Stomach smooth muscle (tissue), 2 donors: ENCODE data around the gene ZNF33A.
"Not testable (repeated sequence)": the region's sequence is repeated elsewhere in the genome, so short reads cannot be mapped to it uniquely, and the experiment has no call there.

ENCODE experiments used
- H3K27ac ChIP-seq: one replicate; pipeline ENCODE4 v1.7.0; 2013; ENCODE audit warnings: mild to moderate bottlenecking, low read length, inconsistent platforms
- H3K27me3 ChIP-seq, 2 donors: one replicate each; pipeline ENCODE4 v1.7.0; 2013; ENCODE audit warnings: low read length in 2 of 2; ENCODE audit not compliant: insufficient read depth in 2 of 2, control insufficient read depth in 1 of 2
- H3K36me3 ChIP-seq, 2 donors: one replicate each; pipeline ENCODE4 v1.7.0; 2013; ENCODE audit warnings: low read length in 2 of 2; ENCODE audit not compliant: control insufficient read depth in 2 of 2, insufficient read depth in 2 of 2
- H3K4me1 ChIP-seq: one replicate; pipeline ENCODE4 v1.7.0; 2013; ENCODE audit warnings: low read length; ENCODE audit not compliant: control insufficient read depth, insufficient read depth
- H3K4me3 ChIP-seq, 2 donors: one replicate each; pipeline ENCODE4 v1.7.0; 2013; ENCODE audit warnings: low read length in 2 of 2
- H3K9ac ChIP-seq, 2 donors: one replicate each; pipeline ENCODE4 v1.7.0; 2013; ENCODE audit warnings: low read length in 2 of 2, mild to moderate bottlenecking in 1 of 2
- H3K9me3 ChIP-seq, 2 donors: one replicate each; pipeline ENCODE4 v1.7.0; 2013; ENCODE audit warnings: low read length in 2 of 2; ENCODE audit not compliant: control insufficient read depth in 2 of 2
- donor health status: healthy.
- donor health status: Pancreatic carcinoma.

Gene ZNF33A

GRCh38 chr10:38043516-38043915, 33.0 kb downstream of the ZNF33A start:
- H3K36me3 ChIP-seq: peaks cover 5 to 8% of the 10 kb centered on the region in 2 donors
- H3K27ac ChIP-seq: no peak overlapping the region
- no peak overlapping the region for H3K4me3 ChIP-seq
- H3K27me3 ChIP-seq: no peaks in the 10 kb centered on the region
- H3K4me1 ChIP-seq: no peaks in the 10 kb centered on the region
- no peak overlapping the region for H3K9ac ChIP-seq
- no peaks in the 10 kb centered on the region for H3K9me3 ChIP-seq

GRCh38 chr10:38045129-38045528, 34.7 kb downstream of the ZNF33A start:
- H3K36me3 ChIP-seq: peaks cover 5 to 8% of the 10 kb centered on the region in 2 donors
- no peak overlapping the region for H3K27ac ChIP-seq
- no peaks in the 10 kb centered on the region for H3K27me3 ChIP-seq
- H3K4me1 ChIP-seq: no peaks in the 10 kb centered on the region
- no peak overlapping the region for H3K9ac ChIP-seq
- no peaks in the 10 kb centered on the region for H3K9me3 ChIP-seq
- H3K4me3 ChIP-seq: no peak overlapping the region

GRCh38 chr10:38047666-38048065, 37.2 kb downstream of the ZNF33A start:
- Histone ChIP-seq H3K27me3 (no peaks in the 10 kb centered on the region), H3K4me1 (no peaks in the 10 kb centered on the region), H3K4me3 (no peak overlapping the region), H3K36me3 (peaks cover 5 to 11% of the 10 kb centered on the region in 2 donors), H3K9me3 (no peaks in the 10 kb centered on the region), H3K9ac (no peak overlapping the region), H3K27ac (no peak overlapping the region)

GRCh38 chr10:38050212-38050611, 39.7 kb downstream of the ZNF33A start:
- Histone ChIP-seq H3K9ac (no peak overlapping the region), H3K4me3 (no peak overlapping the region), H3K27ac (no peak overlapping the region), H3K27me3 (no peaks in the 10 kb centered on the region), H3K36me3 (peaks cover 21% of the 10 kb centered on the region in 2 donors), H3K9me3 (peaks cover 4 to 7% of the 10 kb centered on the region in 2 donors), H3K4me1 (no peaks in the 10 kb centered on the region)

GRCh38 chr10:38054361-38054797, 43.9 kb downstream of the ZNF33A start:
- Histone ChIP-seq H3K9me3 (peaks cover 10 to 17% of the 10 kb centered on the region in 2 donors), H3K4me1 (no peaks in the 10 kb centered on the region), H3K9ac (no peak overlapping the region), H3K4me3 (no peak overlapping the region), H3K27me3 (no peaks in the 10 kb centered on the region), H3K36me3 (peaks cover 35 to 42% of the 10 kb centered on the region in 2 donors), H3K27ac (no peak overlapping the region)

GRCh38 chr10:38055274-38055894, 44.9 kb downstream of the ZNF33A start:
- H3K9ac ChIP-seq, H3K27me3 ChIP-seq, H3K4me1 ChIP-seq, H3K27ac ChIP-seq: not testable (repeated sequence)
- peaks cover 10 to 17% of the 10 kb centered on the region in 2 donors for H3K9me3 ChIP-seq
- H3K36me3 ChIP-seq: peaks cover 38 to 44% of the 10 kb centered on the region in 2 donors
- H3K4me3 ChIP-seq: peak overlapping the region in 1 of 2 donors; percentile 21

- H3K27me3 ChIP-seq, H3K27ac ChIP-seq, H3K36me3 ChIP-seq, H3K9ac ChIP-seq, H3K9me3 ChIP-seq, H3K4me1 ChIP-seq, H3K4me3 ChIP-seq: not testable (repeated sequence)
These were observed 59.2 kb downstream of the ZNF33A start for GRCh38 chr10:38069663-38070062.

- no peaks in the 10 kb centered on the region for H3K4me1 ChIP-seq
- H3K27ac ChIP-seq: no peak overlapping the region
- peaks cover 0 to 2% of the 10 kb centered on the region in 2 donors for H3K27me3 ChIP-seq
- no peak overlapping the region for H3K9ac ChIP-seq
- H3K36me3 ChIP-seq: no peaks in the 10 kb centered on the region
- no peaks in the 10 kb centered on the region for H3K9me3 ChIP-seq
- no peak overlapping the region for H3K4me3 ChIP-seq
These were observed 60.0 kb downstream of the ZNF33A start for GRCh38 chr10:38070501-38070900.

GRCh38 chr10:38072552-38072951, 62.1 kb downstream of the ZNF33A start:
- Histone ChIP-seq H3K36me3 (no peaks in the 10 kb centered on the region), H3K4me3 (no peak overlapping the region), H3K27me3 (peaks cover 0 to 2% of the 10 kb centered on the region in 2 donors), H3K9me3 (no peaks in the 10 kb centered on the region), H3K27ac (no peak overlapping the region), H3K9ac (no peak overlapping the region), H3K4me1 (no peaks in the 10 kb centered on the region)

- no peaks in the 10 kb centered on the region for H3K36me3 ChIP-seq
- H3K9ac ChIP-seq: no peak overlapping the region
- peaks cover 0 to 2% of the 10 kb centered on the region in 2 donors for H3K27me3 ChIP-seq
- no peaks in the 10 kb centered on the region for H3K9me3 ChIP-seq
- H3K27ac ChIP-seq: no peak overlapping the region
- H3K4me1 ChIP-seq: no peaks in the 10 kb centered on the region
- H3K4me3 ChIP-seq: no peak overlapping the region
These were observed 66.2 kb downstream of the ZNF33A start for GRCh38 chr10:38076687-38077086.

- Histone ChIP-seq H3K4me3 (peak overlapping the region; percentile 68 to 96), H3K36me3 (peaks cover 9 to 16% of the 10 kb centered on the region in 2 donors), H3K9ac (peak overlapping the region in 1 of 2 donors; percentile 98)
- not testable (repeated sequence) for H3K27ac ChIP-seq, H3K9me3 ChIP-seq, H3K4me1 ChIP-seq, H3K27me3 ChIP-seq
These were observed 82.8 kb downstream of the ZNF33A start for GRCh38 chr10:38093318-38093717.
